Measurements from ENCODE around the gene STK24.
A peak's percentile ranks its signal among the peaks of the same experiment; 100 is the strongest.

Gene STK24

DNA sequence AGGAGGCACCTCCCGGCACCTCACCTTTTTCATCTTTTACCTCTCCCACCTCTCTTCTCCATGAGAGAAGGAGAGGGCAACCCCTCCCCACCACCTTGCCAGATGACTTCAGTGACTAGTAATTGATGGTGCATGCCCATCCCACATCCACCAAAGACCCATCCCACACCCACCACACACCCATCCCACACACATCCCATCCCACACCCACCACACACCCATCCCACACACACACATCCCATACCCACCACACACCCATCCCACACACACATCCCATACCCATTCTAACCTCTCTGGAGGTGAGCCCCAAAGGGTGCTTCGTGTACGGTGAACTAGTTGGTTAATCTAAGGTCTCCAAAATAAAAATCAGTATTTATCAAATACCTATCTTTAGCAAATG lies 44.7 kb downstream of the STK24 start:
- Histone ChIP-seq H4K20me1 (ENCODE audit: insufficient read depth, low read length) (peaks cover 95% of the 10 kb centered on the region), H3K36me3 (replicated peaks; ENCODE audit: low read depth, low read length) (no peaks in the 10 kb centered on the region), H3K79me2 (ENCODE audit: low read length) (peaks cover 97% of the 10 kb centered on the region), H2AFZ (ENCODE audit: low read depth, low read length) (no peak overlapping the region), H3K27me3 (ENCODE audit: low read depth, low read length) (no peaks in the 10 kb centered on the region), H3K9ac (ENCODE audit: low read length) (no peak overlapping the region), H3K4me3 (ENCODE audit: low read length) (no peak overlapping the region), H3K4me2 (ENCODE audit: low read length) (no peak overlapping the region), H3K4me1 (ENCODE audit: low read length) (peaks cover 10% of the 10 kb centered on the region), H3K9me3 (ENCODE audit: insufficient read depth, low read length) (no peaks in the 10 kb centered on the region), H3K27ac (ENCODE audit: low read length) (no peak overlapping the region)
- TF ChIP-seq CTCF (IDR thresholded peaks at IDR 0.05; ENCODE audit: low read depth, low read length) (no peak), EZH2phosphoT487 (IDR thresholded peaks at IDR 0.05; ENCODE audit: low read depth) (no peak)

- TF ChIP-seq CTCF (IDR thresholded peaks at IDR 0.05; ENCODE audit: low read depth, low read length) (no peak), EZH2phosphoT487 (IDR thresholded peaks at IDR 0.05; ENCODE audit: low read depth) (no peak)
- Histone ChIP-seq H3K79me2 (ENCODE audit: low read length) (peaks cover 97% of the 10 kb centered on the region), H3K27ac (ENCODE audit: low read length) (no peak overlapping the region), H3K27me3 (ENCODE audit: low read depth, low read length) (no peaks in the 10 kb centered on the region), H3K4me3 (ENCODE audit: low read length) (no peak overlapping the region), H2AFZ (ENCODE audit: low read depth, low read length) (no peak overlapping the region), H4K20me1 (ENCODE audit: insufficient read depth, low read length) (peaks cover 96% of the 10 kb centered on the region), H3K9ac (ENCODE audit: low read length) (no peak overlapping the region), H3K36me3 (replicated peaks; ENCODE audit: low read depth, low read length) (no peaks in the 10 kb centered on the region), H3K4me2 (ENCODE audit: low read length) (no peak overlapping the region), H3K9me3 (ENCODE audit: insufficient read depth, low read length) (no peaks in the 10 kb centered on the region), H3K4me1 (ENCODE audit: low read length) (peaks cover 23% of the 10 kb centered on the region)
Observed at GRCh38 chr13:98530217-98530616, 46.7 kb downstream of the STK24 start.

DNA sequence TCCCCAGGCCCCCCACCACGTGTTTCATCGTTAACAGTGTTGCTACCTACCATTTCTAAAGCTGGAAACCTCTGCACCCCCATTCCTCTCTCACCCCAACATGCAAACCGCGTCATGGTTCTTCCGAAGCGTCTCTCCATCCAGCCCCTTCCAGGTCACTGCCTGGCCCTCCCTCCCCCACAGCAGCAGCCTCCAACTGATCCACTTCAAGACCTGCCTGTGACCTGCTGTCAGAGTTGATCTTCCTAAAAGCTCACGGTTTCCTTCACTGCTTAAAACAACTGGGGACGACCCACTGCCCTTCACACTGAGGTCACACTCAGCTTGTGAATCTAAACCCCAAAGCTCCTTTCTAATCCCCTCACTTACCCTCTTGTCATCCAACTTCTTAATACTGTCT lies 47.7 kb downstream of the STK24 start:
- Histone ChIP-seq H3K79me2 (ENCODE audit: low read length) (peaks cover 99% of the 10 kb centered on the region), H3K4me1 (ENCODE audit: low read length) (peaks cover 23% of the 10 kb centered on the region), H3K9me3 (ENCODE audit: insufficient read depth, low read length) (no peaks in the 10 kb centered on the region), H3K4me3 (ENCODE audit: low read length) (no peak overlapping the region), H3K27me3 (ENCODE audit: low read depth, low read length) (no peaks in the 10 kb centered on the region), H4K20me1 (ENCODE audit: insufficient read depth, low read length) (peaks cover 98% of the 10 kb centered on the region), H3K27ac (ENCODE audit: low read length) (no peak overlapping the region), H3K9ac (ENCODE audit: low read length) (no peak overlapping the region), H2AFZ (ENCODE audit: low read depth, low read length) (no peak overlapping the region), H3K36me3 (replicated peaks; ENCODE audit: low read depth, low read length) (no peaks in the 10 kb centered on the region), H3K4me2 (ENCODE audit: low read length) (0 out of 2 replicates have a peak overlapping the region, but pooled peaks have one; percentile 19)
- TF ChIP-seq CTCF (IDR thresholded peaks at IDR 0.05; ENCODE audit: low read depth, low read length) (no peak), EZH2phosphoT487 (IDR thresholded peaks at IDR 0.05; ENCODE audit: low read depth) (no peak)

- Histone ChIP-seq H3K27me3 (ENCODE audit: low read depth, low read length) (no peaks in the 10 kb centered on the region), H3K4me2 (ENCODE audit: low read length) (peak overlapping the region; percentile 19; the same call in 1 of the 2 replicates)
Observed at GRCh38 chr13:98528663-98529064, 48.2 kb downstream of the STK24 start.

More at GRCh38 chr13:98528663-98529064, 48.2 kb downstream of the STK24 start:
- H3K27ac ChIP-seq (ENCODE audit: low read length): no peak overlapping the region
- H3K36me3 ChIP-seq (replicated peaks; ENCODE audit: low read depth, low read length): no peaks in the 10 kb centered on the region
- no peak overlapping the region for H2AFZ ChIP-seq (ENCODE audit: low read depth, low read length)
- no peaks in the 10 kb centered on the region for H3K9me3 ChIP-seq (ENCODE audit: insufficient read depth, low read length)
- H3K4me3 ChIP-seq (ENCODE audit: low read length): no peak overlapping the region
- H3K4me1 ChIP-seq (ENCODE audit: low read length): peaks cover 23% of the 10 kb centered on the region
- no peak overlapping the region for H3K9ac ChIP-seq (ENCODE audit: low read length)
- H3K79me2 ChIP-seq (ENCODE audit: low read length): peaks cover 99% of the 10 kb centered on the region
- no peak for TF ChIP-seq CTCF (IDR thresholded peaks at IDR 0.05; ENCODE audit: low read depth, low read length)
- no peak for TF ChIP-seq EZH2phosphoT487 (IDR thresholded peaks at IDR 0.05; ENCODE audit: low read depth)
- H4K20me1 ChIP-seq (ENCODE audit: insufficient read depth, low read length): peaks cover 98% of the 10 kb centered on the region

Measured in OCI-LY3 (cell line).